BLaER1 treated with 17β-estradiol and CSF1 and Interleukin-3, amounts not matched to agents 10 nM and 100 nM (cell line): Measurements from ENCODE around the gene BTNL2.

Source experiments
- H3K27ac ChIP-seq, 11 experiments: shearing (Covaris generic); formaldehyde crosslinking; 2 replicates each; pipeline ENCODE4 v1.8.1; 2022
- H3K27me3 ChIP-seq, 11 experiments: shearing (Covaris generic); formaldehyde crosslinking; 2 replicates each; pipeline ENCODE4 v1.8.1; 2022
- H3K36me3 ChIP-seq, 11 experiments: shearing (Covaris generic); formaldehyde crosslinking; 2 replicates each; pipeline ENCODE4 v1.8.1; 2022
- H3K4me1 ChIP-seq, 10 experiments: shearing (Covaris generic); formaldehyde crosslinking; 2 replicates each; pipeline ENCODE4 v1.8.1; 2022
- H3K4me2 ChIP-seq, 11 experiments: shearing (Covaris generic); formaldehyde crosslinking; 2 replicates each; pipeline ENCODE4 v1.8.1; 2022
- H3K4me3 ChIP-seq, 10 experiments: shearing (Covaris generic); formaldehyde crosslinking; 2 replicates each; pipeline ENCODE4 v1.8.1; 2022
- H3K9ac ChIP-seq, 11 experiments: shearing (Covaris generic); formaldehyde crosslinking; 2 replicates each; pipeline ENCODE4 v1.8.1; 2022
- H3K9me3 ChIP-seq, 11 experiments: shearing (Covaris generic); formaldehyde crosslinking; replicated peaks in 1 of 11; 2 replicates each; pipeline ENCODE4 v1.8.1; 2022
- H4K20me1 ChIP-seq, 11 experiments: shearing (Covaris generic); formaldehyde crosslinking; 2 replicates each; pipeline ENCODE4 v1.8.1; 2022
- Cebpa-rat ChIP-seq, 11 experiments: shearing (Covaris generic); IDR thresholded peaks; 2 replicates each; pipeline ENCODE4 v1.8.1; 2022

BTNL2 gene

DNA sequence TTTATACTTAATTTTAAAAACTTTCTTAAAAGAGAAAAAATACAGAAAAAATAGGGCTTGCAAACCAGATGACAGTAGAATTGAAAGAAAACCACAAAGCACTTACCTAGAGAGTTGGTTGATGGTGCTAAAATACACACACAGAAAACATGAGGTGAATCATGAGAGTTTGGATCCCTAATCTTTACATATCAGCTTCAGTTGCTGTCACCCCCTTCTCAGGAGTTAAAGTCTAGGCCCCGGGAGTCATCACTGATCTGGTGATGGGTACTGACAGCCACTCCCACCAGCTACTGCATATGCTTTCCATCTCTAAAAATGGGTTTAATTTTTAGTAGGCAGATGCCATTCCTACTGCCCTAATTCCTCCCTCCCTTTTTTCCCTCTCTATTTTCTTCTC lies 52.0 kb downstream of the BTNL2 start:
- Histone ChIP-seq H3K27ac (no peak overlapping the region), H3K9ac (no peak overlapping the region), H3K36me3 (no peaks in the 10 kb centered on the region), H3K4me1 (no peaks in the 10 kb centered on the region), H4K20me1 (no peaks in the 10 kb centered on the region), H3K27me3 (no peaks in the 10 kb centered on the region), H3K4me2 (no peak overlapping the region), H3K9me3 (no peaks in the 10 kb centered on the region; a peak in 1 of 22 replicates), H3K4me3 (no peak overlapping the region)
- TF ChIP-seq Cebpa-rat (IDR thresholded peaks at IDR 0.05) = no peak

DNA sequence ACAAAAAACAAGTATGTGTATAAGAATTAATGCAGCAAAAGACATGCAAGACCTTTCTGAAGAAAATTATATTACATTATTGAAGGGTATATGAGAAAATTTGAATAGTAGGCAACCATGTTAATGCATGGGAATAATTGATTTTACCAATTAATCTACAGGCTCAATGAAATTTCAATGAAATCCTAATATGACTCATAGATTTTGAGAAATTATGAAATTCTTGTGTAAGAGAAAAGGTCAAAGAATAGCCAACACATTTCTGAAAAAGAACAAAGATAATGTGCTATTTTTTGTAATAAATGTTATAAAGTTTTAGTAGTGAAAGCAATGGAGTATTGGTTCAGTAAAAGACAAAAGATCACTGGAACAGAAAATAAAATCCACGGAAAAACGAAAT lies 53.6 kb downstream of the BTNL2 start:
- no peak for TF ChIP-seq Cebpa-rat (IDR thresholded peaks at IDR 0.05)

More for the DNA sequence above, 53.6 kb downstream of the BTNL2 start:
- Histone ChIP-seq H3K27ac (no peak overlapping the region), H3K4me1 (no peaks in the 10 kb centered on the region), H3K9ac (no peak overlapping the region), H4K20me1 (no peaks in the 10 kb centered on the region), H3K4me2 (no peak overlapping the region), H3K4me3 (no peak overlapping the region), H3K27me3 (no peaks in the 10 kb centered on the region), H3K9me3 (no peaks in the 10 kb centered on the region; a peak in 1 of 22 replicates), H3K36me3 (no peaks in the 10 kb centered on the region)
